HUES64 (cell line): Measurements from ENCODE around the gene TMEM86A. TPM values are rescaled to one million over a fixed set of nuclear protein-coding genes. Genes with fewer than 3 reads are reported as not detected.
"Not testable (repeated sequence)": the region's sequence is repeated elsewhere in the genome, so short reads cannot be mapped to it uniquely, and the experiment has no call there.

Source experiments
- H3K27ac ChIP-seq: 2 replicates; pipeline ENCODE4 v1.7.0; 2013; ENCODE audit warnings: low read depth, low read length, inconsistent platforms
- H3K27me3 ChIP-seq: 2 replicates; pipeline ENCODE4 v1.6.1; 2013; ENCODE audit warnings: mild to moderate bottlenecking, low read length; ENCODE audit not compliant: insufficient read depth
- H3K36me3 ChIP-seq: 2 replicates; pipeline ENCODE4 v1.6.1; 2013; ENCODE audit warnings: mild to moderate bottlenecking, low read length; ENCODE audit not compliant: insufficient read depth
- H3K4me1 ChIP-seq: 2 replicates; pipeline ENCODE4 v1.6.1; 2013; ENCODE audit warnings: mild to moderate bottlenecking, low read length, moderate library complexity; ENCODE audit not compliant: insufficient read depth
- H3K4me3 ChIP-seq: 2 replicates; pipeline ENCODE4 v1.5.1; 2013; ENCODE audit warnings: mild to moderate bottlenecking, low read length, moderate library complexity
- H3K9ac ChIP-seq: 2 replicates; pipeline ENCODE4 v1.6.1; 2013; ENCODE audit warnings: mild to moderate bottlenecking, low read depth, low read length
- H3K9me3 ChIP-seq: 2 replicates; pipeline ENCODE4 v1.6.1; 2013; ENCODE audit warnings: low read depth, low read length; ENCODE audit not compliant: insufficient read depth
- WGBS: fragments of 150-250, 120-280 bp; methylation state at CpG from one replicate; pipeline ENCODE4 v1.1.7; 2013; ENCODE audit warnings: missing lambda C conversion rate; 5-methylcytosine and 5-hydroxymethylcytosine counted together
- polyA plus RNA-seq, 2 experiments: library from polyadenylated mRNA; stranded (reverse); fragments of 50-300 nt; gene quantifications; one replicate each; pipeline ENCODE4 v1.2.3, GENCODE V29; 2013

TMEM86A gene, protein sequence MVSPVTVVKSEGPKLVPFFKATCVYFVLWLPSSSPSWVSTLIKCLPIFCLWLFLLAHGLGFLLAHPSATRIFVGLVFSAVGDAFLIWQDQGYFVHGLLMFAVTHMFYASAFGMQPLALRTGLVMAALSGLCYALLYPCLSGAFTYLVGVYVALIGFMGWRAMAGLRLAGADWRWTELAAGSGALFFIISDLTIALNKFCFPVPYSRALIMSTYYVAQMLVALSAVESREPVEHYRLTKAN
- 0.70 TPM for polyA plus RNA-seq (2013, experiment 1 of 2)
- 0.76 TPM for polyA plus RNA-seq (2013, experiment 2 of 2)

DNA sequence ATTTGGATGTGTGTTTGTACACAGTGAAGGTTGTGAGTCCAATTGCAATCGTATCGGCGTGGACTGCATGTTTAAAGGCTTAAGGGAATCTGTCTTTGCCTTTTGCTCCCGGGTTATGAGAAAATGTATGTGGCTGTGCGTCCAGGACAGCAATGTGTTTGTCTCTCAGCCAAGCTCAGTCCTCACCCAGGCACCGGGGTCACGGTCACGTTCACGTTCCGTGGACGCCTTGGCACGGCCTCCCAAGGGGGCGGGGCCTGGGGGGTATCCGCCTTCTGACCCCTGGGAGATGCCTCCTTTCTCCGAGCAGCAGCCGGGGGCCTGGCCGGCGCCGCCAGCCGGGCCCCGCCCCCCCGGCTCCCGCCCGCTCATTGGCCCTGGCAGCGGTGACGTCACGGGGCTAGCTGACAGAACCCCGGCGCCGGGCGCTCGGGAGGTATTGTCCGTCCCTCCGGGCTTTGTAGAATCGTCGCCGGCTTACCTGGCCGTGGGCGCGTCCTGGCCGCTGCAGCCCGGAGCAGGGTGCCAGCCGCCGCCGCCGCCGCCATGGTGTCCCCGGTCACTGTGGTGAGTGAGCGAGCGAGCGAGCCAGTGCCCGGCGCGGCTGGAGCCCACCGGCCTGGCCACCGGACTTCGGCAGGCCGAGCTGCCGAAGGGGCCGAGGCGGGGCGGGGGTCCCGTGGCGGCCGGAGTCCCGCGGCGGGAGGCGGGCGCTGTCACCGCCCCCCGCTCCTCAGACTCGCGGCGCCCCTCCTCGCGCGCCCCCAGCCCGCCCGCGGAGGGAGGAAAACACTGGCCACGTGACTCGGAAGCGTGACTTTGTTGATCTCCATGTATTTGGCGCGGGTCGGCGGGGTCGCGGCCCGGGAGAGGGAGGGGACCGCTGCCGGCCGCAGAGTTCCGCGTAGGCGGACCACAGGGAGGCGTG is at the start of gene TMEM86A:
TMEM86A (plus strand) TSS at position 439 of the 928 bp plus-strand sequence; CDS start at position 547, 108 bp downstream.
- Histone ChIP-seq H3K9me3 (no peaks in the 10 kb centered on the region), H3K27ac (peak within 1 kb of the TSS; percentile 75; the same call in 1 of the 2 replicates), H3K4me3 (peak within 1 kb of the TSS; percentile 49), H3K36me3 (no peaks in the 10 kb centered on the region), H3K4me1 (no peaks in the 10 kb centered on the region), H3K27me3 (peaks cover 39% of the 10 kb centered on the region), H3K9ac (0 out of 2 replicates have a peak within 1 kb of the TSS, but pooled peaks have one; percentile 57)
- 2% methylated on average over 98 of the region's 98 CpGs for WGBS

GRCh38 chr11:18650353-18650752 is 48.2 kb upstream of the TMEM86A start:
- no peaks in the 10 kb centered on the region for H3K27me3 ChIP-seq
- no peaks in the 10 kb centered on the region for H3K36me3 ChIP-seq
- 98% methylated on average over 3 of the region's 4 CpGs for WGBS
- H3K9me3 ChIP-seq, result 0 out of 2 replicates have a peak, but pooled peaks cover 2% of the 10 kb centered on the region
- H3K9ac ChIP-seq, result no peak overlapping the region
- no peaks in the 10 kb centered on the region for H3K4me1 ChIP-seq
- H3K27ac ChIP-seq, result no peak overlapping the region
- no peak overlapping the region for H3K4me3 ChIP-seq

- Histone ChIP-seq H3K36me3 (no peaks in the 10 kb centered on the region), H3K4me3 (no peak overlapping the region), H3K27me3 (no peaks in the 10 kb centered on the region), H3K9me3 (0 out of 2 replicates have a peak, but pooled peaks cover 2% of the 10 kb centered on the region), H3K27ac (no peak overlapping the region), H3K4me1 (no peaks in the 10 kb centered on the region), H3K9ac (no peak overlapping the region)
- 71% methylated on average over 19 of the region's 19 CpGs for WGBS
Measured at GRCh38 chr11:18650859-18651557, 47.6 kb upstream of the TMEM86A start.

DNA sequence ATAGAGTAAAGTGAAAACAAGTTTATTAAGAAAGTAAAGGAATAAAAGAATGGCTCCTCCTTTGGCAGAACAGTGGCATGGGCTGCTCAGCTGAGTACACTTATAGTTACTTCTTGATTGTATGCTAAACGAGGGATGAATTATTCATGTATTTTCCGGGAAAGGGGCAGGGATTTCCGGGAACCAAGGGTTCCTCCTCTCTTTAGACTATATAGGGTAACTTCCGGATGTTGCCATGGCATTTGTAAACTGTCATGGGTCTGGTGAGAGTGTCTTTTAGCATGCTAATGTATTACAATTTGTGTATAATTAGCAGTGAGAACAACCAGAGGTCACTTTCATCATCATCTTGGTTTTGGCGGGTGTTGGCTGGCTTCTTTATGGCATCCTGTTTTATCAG is 40.9 kb upstream of the TMEM86A start:
- 87% methylated on average over 5 of the region's 5 CpGs for WGBS
- H3K36me3 ChIP-seq, result no peaks in the 10 kb centered on the region
- H3K27ac ChIP-seq, result no peak overlapping the region

DNA sequence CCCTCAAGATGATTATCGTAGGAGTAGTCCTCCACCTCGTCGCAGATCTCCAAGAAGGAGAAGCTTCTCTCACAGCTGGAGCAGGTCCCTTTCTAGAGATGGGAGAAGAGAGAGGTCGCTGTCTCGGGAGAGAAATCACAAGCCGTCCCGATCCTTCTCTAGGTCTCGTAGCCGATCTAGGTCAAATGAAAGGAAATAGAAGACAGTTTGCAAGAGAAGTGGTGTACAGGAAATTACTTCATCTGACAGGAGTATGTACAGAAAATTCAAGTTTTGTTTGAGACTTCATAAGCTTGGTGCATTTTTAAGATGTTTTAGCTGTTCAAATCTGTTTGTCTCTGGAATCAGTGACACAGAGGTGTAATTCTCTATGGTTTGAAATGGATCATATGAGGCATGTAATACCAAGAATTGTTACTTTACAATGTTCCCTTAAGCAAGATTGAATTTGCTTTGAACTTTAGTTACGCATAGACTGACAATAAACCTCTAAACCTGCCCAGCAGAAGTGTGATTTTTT is 33.2 kb upstream of the TMEM86A start:
- H3K9me3 ChIP-seq, result not testable (repeated sequence)

More for the DNA sequence above, 40.9 kb upstream of the TMEM86A start:
- no peak overlapping the region for H3K4me3 ChIP-seq
- H3K9ac ChIP-seq, result no peak overlapping the region
- no peaks in the 10 kb centered on the region for H3K27me3 ChIP-seq
- no peaks in the 10 kb centered on the region for H3K4me1 ChIP-seq
- peaks cover 17% of the 10 kb centered on the region; the same call in 1 of the 2 replicates for H3K9me3 ChIP-seq

DNA sequence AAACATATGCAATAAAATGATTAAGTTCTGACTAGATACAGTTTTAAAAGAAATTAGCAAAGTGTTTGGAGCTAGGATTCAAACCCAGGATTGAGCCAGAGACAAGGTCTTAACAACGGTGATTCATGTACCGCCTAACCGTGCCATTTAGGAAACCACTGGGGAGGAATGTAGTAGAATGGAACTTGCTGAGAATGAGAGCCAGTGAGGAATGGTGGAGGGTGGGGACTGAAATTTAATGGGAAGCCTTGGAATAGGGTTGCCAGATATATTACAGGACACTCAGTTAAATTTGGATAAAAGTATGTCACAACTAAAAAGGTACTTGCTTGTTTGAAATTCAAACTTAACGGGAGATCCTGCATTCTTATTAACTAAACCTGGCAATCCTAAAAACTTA is 30.4 kb upstream of the TMEM86A start:
- H3K36me3 ChIP-seq, result no peaks in the 10 kb centered on the region
- no peaks in the 10 kb centered on the region for H3K27me3 ChIP-seq
- no peak overlapping the region for H3K9ac ChIP-seq
- H3K9me3 ChIP-seq, result no peaks in the 10 kb centered on the region
- H3K27ac ChIP-seq, result no peak overlapping the region
- no peak overlapping the region for H3K4me3 ChIP-seq
- H3K4me1 ChIP-seq, result 0 out of 2 replicates have a peak, but pooled peaks cover 6% of the 10 kb centered on the region
- 87% methylated on average over 4 of the region's 4 CpGs for WGBS

More for the DNA sequence above, 33.2 kb upstream of the TMEM86A start:
- H3K4me1 ChIP-seq, H3K27me3 ChIP-seq, H3K27ac ChIP-seq, H3K4me3 ChIP-seq, H3K9ac ChIP-seq, H3K36me3 ChIP-seq: not testable (repeated sequence)
- WGBS, result 74% methylated on average over 10 of the region's 10 CpGs

GRCh38 chr11:18669219-18669596 is 29.4 kb upstream of the TMEM86A start:
- Histone ChIP-seq H3K9ac (no peak overlapping the region), H3K4me1 (0 out of 2 replicates have a peak, but pooled peaks cover 6% of the 10 kb centered on the region), H3K27me3 (no peaks in the 10 kb centered on the region), H3K27ac (no peak overlapping the region), H3K9me3 (no peaks in the 10 kb centered on the region), H3K4me3 (no peak overlapping the region), H3K36me3 (no peaks in the 10 kb centered on the region)
- WGBS, result 71% methylated on average over 2 of the region's 2 CpGs

- no peaks in the 10 kb centered on the region for H3K36me3 ChIP-seq
- H3K4me1 ChIP-seq, result 0 out of 2 replicates have a peak, but pooled peaks cover 6% of the 10 kb centered on the region
- no peak overlapping the region for H3K4me3 ChIP-seq
- no peak overlapping the region for H3K9ac ChIP-seq
- no peak overlapping the region for H3K27ac ChIP-seq
- WGBS, result 86% methylated on average over 3 of the region's 4 CpGs
- no peaks in the 10 kb centered on the region for H3K9me3 ChIP-seq
- H3K27me3 ChIP-seq, result no peaks in the 10 kb centered on the region
Measured at GRCh38 chr11:18669711-18670110, 28.9 kb upstream of the TMEM86A start.

DNA sequence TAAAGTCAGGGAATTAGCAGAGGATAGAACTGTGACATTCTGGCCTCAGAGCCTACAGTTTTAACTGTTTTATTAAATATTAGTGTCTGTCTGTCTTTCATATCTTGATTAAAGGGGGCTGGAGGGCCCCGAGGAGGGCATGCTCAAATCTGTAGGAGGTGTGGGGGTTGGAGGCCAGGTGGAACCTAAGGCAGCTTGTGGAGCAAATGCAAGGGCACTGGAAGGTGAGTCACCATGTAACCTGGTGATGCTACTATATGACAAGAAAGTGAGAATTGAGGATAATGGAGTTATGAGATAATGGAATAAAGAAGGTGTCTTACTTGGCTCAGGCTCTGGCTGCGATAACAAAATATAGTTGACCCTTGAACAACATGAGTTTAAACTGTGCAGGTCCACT is 27.3 kb upstream of the TMEM86A start:
- Histone ChIP-seq H3K27ac (no peak overlapping the region), H3K27me3 (no peaks in the 10 kb centered on the region)
- WGBS, result 95% methylated on average over 2 of the region's 2 CpGs

DNA sequence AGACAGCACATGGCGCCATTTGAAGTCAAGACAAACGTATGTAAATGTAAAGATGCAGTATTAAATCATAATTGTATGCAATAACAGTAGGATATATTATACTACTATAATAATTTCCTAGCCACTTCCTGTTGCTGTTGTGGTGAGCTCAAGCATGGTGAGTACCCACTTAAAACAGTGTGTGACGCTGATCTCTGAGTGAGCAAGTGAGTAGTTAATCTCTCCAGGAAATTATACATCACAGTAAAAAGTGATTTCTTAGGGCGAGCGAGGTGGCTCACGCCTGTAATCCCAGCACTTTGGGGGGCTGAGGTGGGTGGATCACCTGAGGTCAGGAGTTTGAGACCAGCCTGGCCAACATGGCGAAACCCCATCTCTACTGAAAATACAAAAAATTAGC is 26.4 kb upstream of the TMEM86A start:
- 100% methylated on average over 3 of the region's 7 CpGs for WGBS
- not testable (repeated sequence) for H3K4me3 ChIP-seq, H3K36me3 ChIP-seq, H3K9me3 ChIP-seq, H3K4me1 ChIP-seq, H3K9ac ChIP-seq, H3K27me3 ChIP-seq, H3K27ac ChIP-seq

More for the DNA sequence above, 27.3 kb upstream of the TMEM86A start:
- Histone ChIP-seq H3K36me3 (no peaks in the 10 kb centered on the region), H3K4me3 (no peak overlapping the region), H3K4me1 (0 out of 2 replicates have a peak, but pooled peaks cover 6% of the 10 kb centered on the region), H3K9me3 (no peaks in the 10 kb centered on the region), H3K9ac (no peak overlapping the region)
